Upper lobe of left lung (tissue), 6 donors: Measurements from ENCODE around the gene ABCD4. TPM values are rescaled to one million over a fixed set of nuclear protein-coding genes. Genes with fewer than 3 reads are reported as not detected.

Source experiments
- ATAC-seq, 2 donors: fragments of 200-7000 bp; cut with Tn5 transposase; one replicate each; pipeline ENCODE4 v1.9.1; 2022; ENCODE audit warnings: mild to moderate bottlenecking in 2 of 2, moderate library complexity in 2 of 2; ENCODE audit not compliant: low FRiP score in 2 of 2
- DNase-seq, 2 donors: peaks; one replicate each; pipeline ENCODE4 v3.0.0-alpha.2; 2019 to 2020
- H3K27ac ChIP-seq, 4 donors: fragments of 200-600 bp; sonication (generic); one replicate each; pipeline ENCODE4 v1.5.1; 2016 to 2019
- H3K27me3 ChIP-seq, 4 donors: fragments of 200-600 bp; sonication (generic); one replicate each; pipeline ENCODE4 v1.5.1; 2017 to 2019
- H3K36me3 ChIP-seq, 4 donors: fragments of 200-600 bp; sonication (generic); one replicate each; pipeline ENCODE4 v1.5.1; 2016 to 2019
- H3K4me1 ChIP-seq, 4 donors: fragments of 200-600 bp; sonication (generic); one replicate each; pipeline ENCODE4 v1.5.1; 2018 to 2019
- H3K4me3 ChIP-seq, 4 donors: fragments of 200-600 bp; sonication (generic); one replicate each; pipeline ENCODE4 v1.5.1; 2017 to 2019; ENCODE audit warnings: mild to moderate bottlenecking in 2 of 4, moderate library complexity in 1 of 4
- H3K9me3 ChIP-seq, 4 donors: fragments of 200-600 bp; sonication (generic); one replicate each; pipeline ENCODE4 v1.5.1; 2018 to 2019
- EP300 ChIP-seq, 4 donors: sonication (generic); formaldehyde crosslinking; IDR thresholded peaks; one replicate each; pipeline ENCODE4 v1.5.1; 2017; ENCODE audit warnings: antibody characterized with exemption in 4 of 4, control low read depth in 2 of 4
- POLR2A ChIP-seq, 4 donors: fragments of 450-650 bp; IDR thresholded peaks; one replicate each; pipeline ENCODE4 v1.5.1; 2016 to 2017; ENCODE audit warnings: antibody characterized with exemption in 4 of 4, mild to moderate bottlenecking in 2 of 4
- POLR2AphosphoS5 ChIP-seq, 2 donors: sonication (generic); formaldehyde crosslinking; IDR thresholded peaks; one replicate each; pipeline ENCODE4 v1.5.1; 2017; ENCODE audit warnings: antibody characterized with exemption in 2 of 2
- WGBS, 2 donors: methylation state at CpG; one replicate each; pipeline ENCODE4 v1.1.5; 2017 to 2018; 5-methylcytosine and 5-hydroxymethylcytosine counted together
- total RNA-seq, 6 donors: library from RNA; depleted of rRNA in 4 of 6; stranded (reverse); fragments of >200 nt in 4 of 6; gene quantifications; one replicate each; pipeline versions ENCODE4 v1.1.0 to v1.2.1, GENCODE V29; 2016 to 2021
- TF ChIP-seq, protein P1 (sequence below), 6 experiments: fragments of 450-650 bp in 4 of 6; fragments of 200-600 bp in 2 of 6; sonication (generic) in 2 of 6; IDR thresholded peaks; one replicate each; pipeline ENCODE4 v1.5.1; 2016 to 2019; ENCODE audit warnings: antibody characterized with exemption in 6 of 6
- donor health status: DM: no; HTN: no; CAD: no; lungs with moderate emphysema.
- donor health status: DM: no; HTN: yes; CAD: no; lungs with severe emphysema.

The ABCD4 gene
- total RNA-seq, 6 donors from 2014 or later = 35.1 to 150 (median 52.5) TPM

DNA sequence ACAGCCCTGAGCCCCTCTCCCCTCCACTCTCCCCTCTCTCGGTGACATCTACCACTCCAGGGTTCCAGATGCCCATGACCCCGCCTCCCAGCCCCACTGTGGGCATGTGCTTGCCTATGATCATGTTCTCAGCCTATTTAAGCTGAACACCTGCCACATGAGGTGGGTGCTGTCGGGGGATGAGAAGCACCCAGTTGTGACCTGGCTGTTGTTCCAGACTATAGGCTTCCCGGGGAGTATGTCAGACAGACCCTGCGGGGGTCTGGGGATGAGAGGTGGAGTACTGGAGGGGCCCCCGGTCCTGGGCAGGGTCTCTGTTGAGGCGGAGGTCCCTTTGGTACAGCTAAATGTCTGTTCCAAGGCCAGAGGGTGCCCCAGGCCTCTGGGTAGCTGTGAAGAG is 57.4 kb downstream of the ABCD4 start:
- no peak overlapping the region for H3K4me3 ChIP-seq
- no peak overlapping the region for H3K27ac ChIP-seq
- no peaks in the 10 kb centered on the region for H3K9me3 ChIP-seq
- H3K4me1 ChIP-seq = peaks cover 15 to 19% (median 16%) of the 10 kb centered on the region in 4 donors
- H3K27me3 ChIP-seq = peaks cover 0 to 35% (median 21%) of the 10 kb centered on the region in 4 donors
- TF ChIP-seq POLR2A (IDR thresholded peaks at IDR 0.05) = no peak
- TF ChIP-seq, protein P1, sequence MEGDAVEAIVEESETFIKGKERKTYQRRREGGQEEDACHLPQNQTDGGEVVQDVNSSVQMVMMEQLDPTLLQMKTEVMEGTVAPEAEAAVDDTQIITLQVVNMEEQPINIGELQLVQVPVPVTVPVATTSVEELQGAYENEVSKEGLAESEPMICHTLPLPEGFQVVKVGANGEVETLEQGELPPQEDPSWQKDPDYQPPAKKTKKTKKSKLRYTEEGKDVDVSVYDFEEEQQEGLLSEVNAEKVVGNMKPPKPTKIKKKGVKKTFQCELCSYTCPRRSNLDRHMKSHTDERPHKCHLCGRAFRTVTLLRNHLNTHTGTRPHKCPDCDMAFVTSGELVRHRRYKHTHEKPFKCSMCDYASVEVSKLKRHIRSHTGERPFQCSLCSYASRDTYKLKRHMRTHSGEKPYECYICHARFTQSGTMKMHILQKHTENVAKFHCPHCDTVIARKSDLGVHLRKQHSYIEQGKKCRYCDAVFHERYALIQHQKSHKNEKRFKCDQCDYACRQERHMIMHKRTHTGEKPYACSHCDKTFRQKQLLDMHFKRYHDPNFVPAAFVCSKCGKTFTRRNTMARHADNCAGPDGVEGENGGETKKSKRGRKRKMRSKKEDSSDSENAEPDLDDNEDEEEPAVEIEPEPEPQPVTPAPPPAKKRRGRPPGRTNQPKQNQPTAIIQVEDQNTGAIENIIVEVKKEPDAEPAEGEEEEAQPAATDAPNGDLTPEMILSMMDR (IDR thresholded peaks at IDR 0.05) = no peak
- no peak for TF ChIP-seq POLR2AphosphoS5 (IDR thresholded peaks at IDR 0.05)
- no peak for TF ChIP-seq EP300 (IDR thresholded peaks at IDR 0.05)
- 66 to 69% methylated on average over 5 to 7 of the region's 7 CpGs for WGBS, 2 donors
- DNase-seq (no peak), ATAC-seq (no peak)
- no peaks in the 10 kb centered on the region for H3K36me3 ChIP-seq

GRCh38 chr14:74244115-74244514 is 58.6 kb downstream of the ABCD4 start:
- TF ChIP-seq POLR2A (IDR thresholded peaks at IDR 0.05) = no peak
- no peak for ATAC-seq
- peaks cover 0 to 46% (median 30%) of the 10 kb centered on the region in 4 donors for H3K27me3 ChIP-seq
- H3K36me3 ChIP-seq = no peaks in the 10 kb centered on the region
- no peak overlapping the region for H3K4me3 ChIP-seq
- no peaks in the 10 kb centered on the region for H3K9me3 ChIP-seq
- no peak for DNase-seq
- H3K4me1 ChIP-seq = peaks cover 19 to 31% (median 25%) of the 10 kb centered on the region in 4 donors
- 10 to 47% methylated on average over 3 of the region's 3 CpGs for WGBS, 2 donors
- no peak overlapping the region for H3K27ac ChIP-seq

GRCh38 chr14:74243051-74243450 is 59.7 kb downstream of the ABCD4 start:
- Histone ChIP-seq H3K4me1 (peaks cover 19 to 32% (median 25%) of the 10 kb centered on the region in 4 donors), H3K9me3 (no peaks in the 10 kb centered on the region), H3K36me3 (no peaks in the 10 kb centered on the region), H3K4me3 (no peak overlapping the region), H3K27me3 (peaks cover 0 to 52% (median 34%) of the 10 kb centered on the region in 4 donors), H3K27ac (no peak overlapping the region)
- TF ChIP-seq POLR2AphosphoS5 (IDR thresholded peaks at IDR 0.05) (no peak), EP300 (IDR thresholded peaks at IDR 0.05) (no peak), POLR2A (IDR thresholded peaks at IDR 0.05) (no peak)
- TF ChIP-seq, protein P1 (IDR thresholded peaks at IDR 0.05) = no peak
- no peak for DNase-seq
- no peak for ATAC-seq
- 17 to 22% methylated on average over 5 of the region's 5 CpGs for WGBS, 2 donors

DNA sequence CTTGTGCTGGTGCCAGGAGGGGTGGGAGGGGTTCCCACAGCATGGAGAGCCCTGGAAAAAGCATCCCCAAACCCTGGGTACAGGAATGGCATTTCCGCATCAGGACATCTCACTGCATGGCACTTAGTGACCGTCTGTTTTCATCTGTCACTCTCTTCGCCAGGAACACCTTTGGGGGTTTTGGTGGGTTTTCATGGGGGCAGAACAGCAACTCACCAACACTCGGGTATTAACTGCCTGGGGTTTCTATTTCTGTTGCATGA is 60.0 kb downstream of the ABCD4 start:
- DNase-seq = no peak
- peaks cover 19 to 32% (median 25%) of the 10 kb centered on the region in 4 donors for H3K4me1 ChIP-seq
- TF ChIP-seq, protein P1 (IDR thresholded peaks at IDR 0.05) = no peak
- TF ChIP-seq POLR2AphosphoS5 (IDR thresholded peaks at IDR 0.05) (no peak), POLR2A (IDR thresholded peaks at IDR 0.05) (no peak), EP300 (IDR thresholded peaks at IDR 0.05) (no peak)
- H3K4me3 ChIP-seq = no peak overlapping the region
- no peaks in the 10 kb centered on the region for H3K9me3 ChIP-seq
- ATAC-seq = no peak
- no peak overlapping the region for H3K27ac ChIP-seq
- peaks cover 0 to 52% (median 36%) of the 10 kb centered on the region in 4 donors for H3K27me3 ChIP-seq
- H3K36me3 ChIP-seq = no peaks in the 10 kb centered on the region
- WGBS, 2 donors = 32 to 45% methylated on average over 4 of the region's 4 CpGs

DNA sequence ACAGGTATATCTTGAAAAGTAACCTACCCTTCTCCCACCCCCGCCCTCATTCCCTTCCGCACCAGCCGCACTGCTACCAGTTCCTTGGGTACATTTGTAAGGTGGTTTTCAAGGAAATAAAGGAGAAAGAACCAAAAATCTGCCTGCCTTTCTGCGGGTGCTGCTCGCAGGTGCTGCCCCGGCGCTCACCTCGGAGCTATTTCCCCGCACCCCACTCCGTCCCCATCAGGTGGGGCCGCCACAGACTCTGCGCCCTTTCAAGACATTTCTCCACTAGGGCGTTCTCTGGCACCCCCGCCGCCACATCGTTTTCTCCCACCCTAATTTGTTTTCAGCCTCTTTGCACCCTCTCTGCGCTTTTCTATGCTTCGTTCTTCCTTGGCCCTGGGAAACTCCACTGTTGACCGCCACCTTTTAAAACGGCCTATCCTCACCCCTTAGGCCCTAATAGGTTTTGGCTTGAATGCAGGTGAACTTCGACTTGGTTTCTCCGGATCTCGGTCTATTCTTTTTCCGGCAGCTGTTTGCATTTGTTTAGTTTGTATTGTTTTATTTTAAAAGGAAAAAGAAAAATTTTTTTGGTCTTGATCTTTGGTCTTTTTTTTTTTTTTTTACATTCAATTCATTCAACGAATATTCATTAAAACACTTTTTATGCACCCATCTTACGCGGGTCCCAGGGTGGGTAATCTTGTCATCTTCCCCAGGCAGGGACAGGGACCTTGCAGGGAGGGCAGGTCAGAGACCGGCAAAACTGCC is 60.5 kb downstream of the ABCD4 start:
- Histone ChIP-seq H3K4me3 (no peak overlapping the region), H3K27ac (no peak overlapping the region), H3K27me3 (peaks cover 0 to 52% (median 36%) of the 10 kb centered on the region in 4 donors), H3K4me1 (peaks cover 19 to 32% (median 25%) of the 10 kb centered on the region in 4 donors), H3K9me3 (no peaks in the 10 kb centered on the region), H3K36me3 (no peaks in the 10 kb centered on the region)
- no peak for DNase-seq
- no peak for ATAC-seq
- TF ChIP-seq POLR2A (IDR thresholded peaks at IDR 0.05) (no peak), POLR2AphosphoS5 (IDR thresholded peaks at IDR 0.05) (no peak), EP300 (IDR thresholded peaks at IDR 0.05) (no peak)
- TF ChIP-seq, protein P1 (IDR thresholded peaks at IDR 0.05) = no peak
- WGBS, 2 donors = 15% methylated on average over 26 to 28 of the region's 28 CpGs
